ENCODE measurements around the gene SPDEF.

Gene SPDEF

GRCh38 chr6:34583461-34583860 is 27.3 kb upstream of the SPDEF start:
- DNase-seq, result no peak

DNA sequence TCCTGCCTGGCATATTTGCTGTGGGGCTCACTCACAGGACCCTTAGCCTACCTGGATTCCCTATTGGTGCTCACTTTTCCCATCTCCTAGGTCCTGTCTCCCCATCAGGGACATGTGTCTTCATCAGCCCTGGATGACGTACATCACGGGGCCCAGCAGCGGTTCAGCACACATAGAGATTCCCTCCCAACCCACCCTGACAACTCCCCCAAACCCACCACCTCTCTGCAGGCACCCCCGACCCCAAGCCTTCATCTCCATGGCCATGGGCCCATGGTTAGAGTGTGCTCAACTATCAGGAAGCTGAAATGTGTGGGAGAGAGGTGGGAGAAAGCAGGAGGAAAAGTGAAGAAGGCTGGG is 25.4 kb upstream of the SPDEF start:
- no peak for DNase-seq

DNA sequence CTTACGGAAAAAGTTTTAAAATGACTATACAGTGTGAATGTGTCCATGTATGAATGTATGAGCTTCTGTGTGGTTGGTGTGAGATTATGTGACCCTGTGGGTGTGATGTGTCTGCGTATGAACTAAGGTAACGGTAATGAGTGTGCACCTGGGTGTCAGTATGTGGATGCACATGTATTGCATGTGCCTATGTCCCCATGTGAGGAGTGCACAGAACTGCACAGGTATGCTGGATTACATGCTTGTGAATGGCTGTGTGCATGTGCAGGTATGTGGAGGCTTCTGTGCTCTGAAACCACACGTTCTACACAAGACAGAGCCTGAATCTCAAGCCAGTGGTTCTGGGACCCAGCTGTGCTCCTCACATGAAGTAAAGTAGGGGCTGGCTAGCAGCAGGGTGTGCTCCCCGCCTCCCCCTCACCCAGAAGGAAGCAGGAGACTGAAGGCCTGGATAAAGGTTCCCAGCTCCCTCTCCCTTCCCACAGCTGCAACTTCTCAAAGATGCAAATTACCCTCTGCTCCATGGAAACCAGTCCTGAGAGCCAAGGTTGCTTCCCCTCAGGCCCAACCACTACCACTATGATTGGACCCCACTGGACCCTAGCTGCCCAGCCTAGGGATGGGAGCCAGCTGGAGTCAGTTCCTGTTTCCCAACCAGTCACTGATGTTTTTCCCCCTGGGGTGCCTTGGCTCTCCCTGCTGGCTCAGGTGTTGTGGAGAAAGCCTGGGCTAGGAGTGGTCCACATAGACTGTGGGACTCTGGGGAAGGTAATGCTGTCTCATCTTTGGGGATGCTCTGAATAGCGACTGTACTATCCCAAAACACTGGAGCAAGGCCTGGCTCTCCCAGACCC is 24.8 kb upstream of the SPDEF start:
- no peak for DNase-seq

DNA sequence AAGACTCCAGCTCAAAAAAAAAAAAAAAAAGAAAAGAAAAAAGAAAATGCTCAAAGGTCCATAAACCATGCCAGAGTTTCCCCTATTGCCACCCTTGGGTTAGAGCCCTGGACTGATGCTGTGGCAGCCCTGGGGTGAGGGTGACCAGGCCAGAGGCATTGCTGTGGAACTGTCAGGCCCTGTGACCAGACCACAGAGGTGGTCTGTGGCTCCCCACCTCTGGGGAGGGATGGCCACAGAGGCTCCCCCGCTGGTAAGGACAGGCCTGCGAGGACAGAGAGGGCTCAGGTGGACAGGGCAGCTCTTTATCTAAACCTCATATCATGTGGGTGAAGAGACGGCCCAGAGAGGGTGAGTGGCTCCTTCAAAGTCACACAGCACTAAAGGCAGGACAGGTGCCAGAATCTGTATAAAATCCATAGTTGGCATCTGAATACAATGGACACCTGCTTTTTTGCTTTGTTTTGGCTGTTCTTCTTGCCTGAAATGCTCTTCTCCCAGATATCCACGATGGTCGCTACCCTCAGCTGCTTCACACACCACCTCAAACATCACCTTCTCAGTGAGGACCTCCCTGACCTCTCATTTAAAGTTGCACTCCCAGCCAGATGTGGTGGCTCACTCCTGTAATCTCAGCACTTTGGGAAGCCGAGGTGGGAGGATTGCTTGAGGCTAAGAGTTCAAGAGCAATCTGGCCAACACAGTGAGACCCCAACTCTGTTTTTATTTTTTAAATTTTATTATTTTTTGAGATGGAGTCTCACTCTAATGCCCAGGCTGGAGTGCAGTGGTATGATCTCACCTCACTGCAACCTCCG is 22.5 kb upstream of the SPDEF start:
- DNase-seq, result no peak

GRCh38 chr6:34576286-34576955 is 20.3 kb upstream of the SPDEF start:
- no peak for DNase-seq

GRCh38 chr6:34575326-34575725 is 19.2 kb upstream of the SPDEF start:
- DNase-seq, result no peak

GRCh38 chr6:34574647-34575293 is 18.6 kb upstream of the SPDEF start:
- no peak for DNase-seq

DNA sequence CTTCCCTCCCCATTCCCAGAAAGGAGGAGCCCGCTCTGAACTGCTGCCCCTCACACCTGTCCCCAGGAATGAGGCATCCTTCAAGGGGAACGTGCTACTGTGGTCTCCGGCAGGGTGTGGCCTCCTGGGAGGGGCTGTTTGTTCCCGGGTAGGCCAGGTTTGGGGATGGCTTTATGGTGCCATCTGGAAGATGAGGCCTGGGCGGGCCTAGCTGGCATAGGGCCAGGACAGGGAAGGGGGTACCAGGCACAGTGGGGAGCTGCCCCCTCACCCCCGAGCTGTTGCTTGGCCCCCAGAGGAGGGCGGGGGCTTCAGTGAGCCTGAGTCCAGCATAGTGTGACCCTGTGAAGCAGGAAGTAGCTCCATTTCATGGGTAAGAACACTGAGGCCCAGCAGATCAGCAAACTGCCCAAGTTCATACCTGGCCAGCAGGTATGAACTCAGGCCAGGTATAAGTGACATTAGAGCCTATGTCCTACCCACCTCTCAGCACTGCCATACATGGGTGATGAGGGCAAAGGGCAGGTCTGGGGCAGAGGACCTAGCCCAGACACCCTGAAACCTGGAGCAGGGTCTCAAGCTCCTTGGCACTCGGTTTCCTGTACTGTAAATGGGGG is 17.5 kb upstream of the SPDEF start:
- no peak for DNase-seq

- no peak for DNase-seq
These were observed 16.5 kb upstream of the SPDEF start for GRCh38 chr6:34572585-34572984.

DNA sequence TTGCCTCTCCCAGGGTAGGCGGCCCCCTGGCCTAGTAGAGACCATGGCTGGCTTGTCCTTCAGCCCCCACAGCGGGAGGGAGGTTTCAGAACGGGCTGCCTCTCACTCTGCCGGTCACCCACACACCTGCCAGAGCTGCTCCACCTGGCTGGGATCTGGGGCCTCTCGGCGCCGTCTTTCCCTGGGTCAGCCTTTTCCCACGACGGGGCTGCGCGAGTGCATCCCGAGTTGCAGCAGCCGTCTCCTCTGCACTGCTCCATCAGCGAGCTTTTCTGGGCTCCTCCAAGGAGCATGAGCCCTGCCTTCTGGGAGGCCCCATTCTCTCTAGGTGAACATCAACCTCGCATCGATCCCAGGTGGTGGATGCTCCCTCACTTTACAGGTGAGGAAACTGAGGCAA is 15.9 kb upstream of the SPDEF start:
- DNase-seq, result no peak

GRCh38 chr6:34571388-34571787 is 15.3 kb upstream of the SPDEF start:
- no peak for DNase-seq

GRCh38 chr6:34570066-34570833 is 14.1 kb upstream of the SPDEF start:
- DNase-seq, result no peak

- no peak for DNase-seq
These were observed 13.3 kb upstream of the SPDEF start for GRCh38 chr6:34569361-34569973.

DNA sequence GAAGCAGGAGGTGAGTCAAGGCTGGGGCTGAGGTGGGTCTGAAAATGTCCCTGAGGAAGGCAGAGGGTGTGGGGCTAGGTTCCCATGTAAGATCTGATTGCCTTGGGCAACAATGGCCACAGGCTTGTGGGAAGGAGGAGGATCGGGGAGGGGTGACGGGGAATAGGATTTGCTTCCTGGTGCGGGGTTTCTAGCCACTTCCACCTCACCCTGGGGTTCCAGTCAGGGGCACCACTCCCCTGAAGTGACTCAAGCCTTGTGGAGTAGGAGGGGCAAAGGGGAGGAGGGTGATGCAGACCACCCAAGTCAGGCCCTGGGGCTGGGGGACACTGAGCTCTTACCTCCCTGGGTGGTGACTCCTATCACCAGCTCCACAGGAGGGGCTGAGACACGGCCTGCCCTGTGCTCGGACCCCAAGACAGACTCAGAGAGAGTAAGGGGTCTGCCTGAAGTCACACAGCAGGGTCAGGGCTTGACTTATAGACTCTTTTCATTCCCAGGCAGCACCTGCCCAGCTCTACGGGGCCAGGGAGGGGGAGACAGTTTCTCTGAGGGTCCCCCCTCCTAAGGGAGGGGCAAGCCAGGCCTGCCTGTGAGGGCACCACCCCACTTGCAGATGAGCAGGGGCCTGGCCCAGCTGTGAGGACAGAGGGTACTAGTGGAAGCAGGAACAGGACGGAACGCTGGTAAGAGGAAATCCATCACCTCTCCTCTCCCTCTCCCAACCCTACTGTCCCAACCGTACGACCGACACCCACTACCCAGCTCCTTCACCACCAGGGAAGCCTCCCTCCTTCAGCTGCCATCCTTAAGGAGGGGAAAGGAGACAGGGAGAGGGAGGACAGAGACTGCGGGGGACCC is 12.4 kb upstream of the SPDEF start:
- no peak for DNase-seq

GRCh38 chr6:34566830-34567546 is 10.9 kb upstream of the SPDEF start:
- DNase-seq, result no peak

DNA sequence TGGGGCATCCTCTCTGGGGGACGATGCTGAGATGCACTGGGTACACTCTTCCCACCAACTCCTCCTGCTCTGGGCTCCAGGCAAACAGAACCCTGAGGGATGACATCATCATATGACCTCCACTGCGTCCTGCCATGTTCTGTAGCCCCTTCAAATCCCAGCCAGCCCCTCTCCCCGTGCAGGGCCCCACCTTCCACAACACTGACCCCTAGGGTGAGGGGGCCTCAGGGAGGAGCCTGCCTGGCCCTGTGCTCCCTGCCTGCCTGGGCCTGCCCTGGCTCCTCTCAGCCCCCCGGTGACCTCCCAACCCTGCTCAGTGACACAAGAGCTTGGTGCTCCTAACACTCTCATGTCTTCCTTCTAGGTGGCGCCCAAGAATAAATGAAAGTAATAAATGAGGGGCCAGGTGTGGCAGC is 9.6 kb upstream of the SPDEF start:
- no peak for DNase-seq

DNA sequence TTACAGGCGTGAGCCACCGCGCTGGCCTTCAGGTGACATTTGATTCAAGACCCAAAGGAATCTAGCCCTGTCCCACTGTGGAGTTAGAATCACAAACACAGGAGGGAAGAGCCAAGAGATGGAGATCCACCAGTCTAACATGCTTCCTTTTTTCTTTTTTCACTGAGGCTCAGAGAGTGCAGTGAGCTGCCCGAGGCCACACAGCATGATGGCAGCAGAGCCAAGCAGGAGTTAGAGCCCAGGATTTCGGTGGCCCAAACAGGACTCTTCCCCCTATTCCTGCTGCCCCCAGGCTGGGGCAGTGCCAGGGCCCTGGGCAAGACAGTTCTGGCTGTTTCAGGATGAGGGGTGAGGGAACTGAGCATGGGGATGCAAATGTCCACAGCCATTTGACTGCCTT is 8.1 kb upstream of the SPDEF start:
- no peak for DNase-seq

DNA sequence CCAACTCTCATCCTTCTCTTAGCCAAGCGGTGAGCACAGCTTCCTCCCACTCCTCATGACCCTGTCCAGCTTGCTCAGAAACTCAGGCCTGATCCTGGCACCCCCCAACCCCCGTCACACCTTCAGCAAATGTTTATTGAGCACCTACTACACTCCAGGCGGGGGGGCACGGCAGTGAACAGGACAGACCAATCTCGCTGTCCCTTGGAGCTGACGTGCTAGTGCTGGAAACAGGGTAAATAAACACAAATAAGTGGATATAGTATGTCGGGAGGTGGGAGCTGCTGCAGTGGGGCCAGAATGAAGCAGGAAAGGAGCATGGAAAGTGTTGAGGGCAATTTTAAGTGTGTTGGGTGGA is 7.4 kb upstream of the SPDEF start:
- no peak for DNase-seq

- DNase-seq, result no peak
These were observed 6.9 kb upstream of the SPDEF start for GRCh38 chr6:34562861-34563512.

Data from inflammatory macrophage treated with lipopolysaccharide for 4 hours (primary cell).